ENCODE results near the gene ETF1. TPM values are rescaled to one million over a fixed set of nuclear protein-coding genes. Genes with fewer than 3 reads are reported as not detected.

ETF1 gene
- total and polyA plus RNA-seq, 9 of the 15 experiments (the other 6 are each of a cell fraction or from before 2014, with no cell fraction given) = 53.7 to 209 (median 164) TPM

- no peak for TF ChIP-seq TCF7 (IDR thresholded peaks at IDR 0.05; ENCODE audit: borderline replicate concordance)
- TF ChIP-seq FOXP1 (CRISPR knock-in tag; IDR thresholded peaks at IDR 0.05) = no peak; the same call in 1 of the 2 replicates
- TF ChIP-seq HDAC6 (IDR thresholded peaks at IDR 0.05; ENCODE audit: low read depth, low read length) = no peak
- no peak for TF ChIP-seq ATF1 (CRISPR knock-in tag; IDR thresholded peaks at IDR 0.05)
- TF ChIP-seq ATF1 (tag; IDR thresholded peaks at IDR 0.05) = no peak
- TF ChIP-seq NRF1 (conservative IDR thresholded peaks at IDR 0.05 in 1 of 2, IDR thresholded peaks at IDR 0.05 in 1 of 2) = peak; percentile 84 to 86
- TF ChIP-seq SAFB (IDR thresholded peaks at IDR 0.05; ENCODE audit: borderline replicate concordance, low read depth, low read length) = no peak
- TF ChIP-seq ZNF140 (CRISPR knock-in tag; IDR thresholded peaks at IDR 0.05) = no peak
- 0 out of 2 replicates have a peak, but pooled peaks have one; percentile 43 for TF ChIP-seq ZNF668 (CRISPR knock-in tag; IDR thresholded peaks at IDR 0.05)
- peak; percentile 60 for TF ChIP-seq ZNF431 (CRISPR knock-in tag; IDR thresholded peaks at IDR 0.05)
- TF ChIP-seq PURB (CRISPR knock-in tag; IDR thresholded peaks at IDR 0.05; ENCODE audit: low read depth) = no peak
- TF ChIP-seq NELFE (IDR thresholded peaks at IDR 0.05; ENCODE audit: insufficient read depth, insufficient read length) = no peak
- TF ChIP-seq DMBX1 (CRISPR knock-in tag; IDR thresholded peaks at IDR 0.05; ENCODE audit: borderline replicate concordance) = no peak; the same call in 1 of the 2 replicates
- TF ChIP-seq ELF2 (CRISPR knock-in tag; IDR thresholded peaks at IDR 0.05) = peak; percentile 67
- no peak for TF ChIP-seq CHD7 (IDR thresholded peaks at IDR 0.05; ENCODE audit: low read depth, low read length)
- TF ChIP-seq MEF2D (tag; conservative IDR thresholded peaks at IDR 0.05; ENCODE audit: low read depth) = no peak
- TF ChIP-seq YY1 (IDR thresholded peaks at IDR 0.05; ENCODE audit: borderline replicate concordance in 1 of 3, control insufficient read depth in 1 of 3, extremely low read depth in 1 of 3, insufficient read depth in 3 of 3, insufficient read length in 1 of 3, insufficient replicate concordance in 2 of 3, low read depth in 1 of 3, low read length in 2 of 3) = peak in 2 of 3 experiments; percentile 14 to 35
Observed at GRCh38 chr5:138464388-138465260, 78.4 kb downstream of the ETF1 start (continued).
